GM12878 (cell line): Measurements from ENCODE around the gene PDXP. TPM values are rescaled to one million over a fixed set of nuclear protein-coding genes. Genes with fewer than 3 reads are reported as not detected.

ENCODE experiments used
- CEBPZ ChIP-seq: fragments of 150-350 bp; IDR thresholded peaks from 2 replicates; pipeline ENCODE4 v1.6.1; 2016; ENCODE audit warnings: low read depth, low read length
- NKRF ChIP-seq: fragments of 450-650 bp; conservative IDR thresholded peaks from 2 replicates; pipeline ENCODE4 v1.6.1; 2017; ENCODE audit warnings: mild to moderate bottlenecking, moderate library complexity
- SREBF1 ChIP-seq: IDR thresholded peaks from 2 replicates; pipeline ENCODE4 v1.6.1; 2012; ENCODE audit warnings: mild to moderate bottlenecking, low read length
- STAT1 ChIP-seq: fragments of 450-650 bp; conservative IDR thresholded peaks from 2 replicates; pipeline ENCODE4 v1.6.1; 2014; ENCODE audit warnings: antibody characterized with exemption, mild to moderate bottlenecking
- SUZ12 ChIP-seq: fragments of 200-600 bp; sonication (generic); IDR thresholded peaks from one replicate; pipeline ENCODE4 v1.6.1; 2018; ENCODE audit warnings: antibody characterized with exemption, mild to moderate bottlenecking; ENCODE audit not compliant: unreplicated experiment
- polyA plus RNA-seq, 11 experiments: library from polyadenylated mRNA; depleted of rRNA in 4 of 11; unstranded in 6 of 11; stranded (reverse) in 5 of 11; fragments of >200 nt; fragmentation: Nextera tagmentation in 4 of 11; fragmentation: Illumina TruSeq in 1 of 11; extraction: Ambion mirVana in 4 of 11; extraction: Trizol in 1 of 11; gene quantifications; 1 replicate in 1 of 11; 2 replicates in 10 of 11; pipeline versions ENCODE4 v1.2.1 to v1.2.3, GENCODE V29; 2011 to 2016; ENCODE audit warnings: inconsistent platforms in 2 of 11, missing spikeins in 2 of 11, low read depth in 1 of 11
- total RNA-seq, 4 experiments: library from RNA; depleted of rRNA in 3 of 4; stranded (reverse); fragments of >200 nt in 3 of 4; fragmentation: Illumina TruSeq in 1 of 4; extraction: Trizol in 1 of 4; gene quantifications; 2 replicates each; pipeline versions ENCODE4 v1.2.1 to v1.2.3, GENCODE V29; 2013 to 2021

The PDXP gene
- total and polyA plus RNA-seq, 10 of the 15 experiments (the other 5 are each of a cell fraction or from before 2014, with no cell fraction given), result 4.4 to 56.7 (median 34.6) TPM

GRCh38 chr22:37657590-37658132 is 862 bp upstream of the PDXP start (continued):
- no peak for TF ChIP-seq CEBPZ
- no peak for TF ChIP-seq SUZ12
- TF ChIP-seq STAT1, result no peak
- no peak for TF ChIP-seq NKRF
- TF ChIP-seq SREBF1, result 0 out of 2 replicates have a peak, but pooled peaks have one; percentile 47
